Breast epithelium (tissue), 4 donors: ENCODE results near the gene RECQL5. TPM values are rescaled to one million over a fixed set of nuclear protein-coding genes. Genes with fewer than 3 reads are reported as not detected.
A peak's percentile ranks its signal among the peaks of the same experiment; 100 is the strongest.

Source experiments
- DNase-seq, 2 donors: peaks; one replicate each; pipeline ENCODE4 v3.0.0-alpha.2; 2019; ENCODE audit warnings: low spot score in 2 of 2
- H3K27ac ChIP-seq, 2 donors: fragments of 200-600 bp; sonication (generic) in 1 of 2; one replicate each; pipeline ENCODE4 v1.5.1; 2016 to 2019; ENCODE audit warnings: mild to moderate bottlenecking in 1 of 2
- H3K27me3 ChIP-seq, 2 donors: fragments of 200-600 bp; sonication (generic) in 1 of 2; one replicate each; pipeline versions ENCODE4 v1.5.1 to v1.6.0; 2017 to 2019; ENCODE audit warnings: control low read depth in 1 of 2, mild to moderate bottlenecking in 1 of 2
- H3K36me3 ChIP-seq: fragments of 200-600 bp; one replicate; pipeline ENCODE4 v1.5.1; 2019
- H3K4me1 ChIP-seq, 2 donors: fragments of 200-600 bp; sonication (generic); one replicate each; pipeline ENCODE4 v1.5.1; 2016 to 2019; ENCODE audit warnings: control low read depth in 1 of 2
- H3K4me3 ChIP-seq, 3 donors: fragments of 200-600 bp; sonication (generic); 1 replicate in 2 of 3; 2 replicates in 1 of 3; pipeline ENCODE4 v1.5.1; 2016 to 2019; ENCODE audit warnings: mild to moderate bottlenecking in 3 of 3, moderate library complexity in 2 of 3
- H3K9me3 ChIP-seq, 2 donors: fragments of 200-600 bp; sonication (generic) in 1 of 2; one replicate each; pipeline ENCODE4 v1.5.1; 2016 to 2019; ENCODE audit warnings: control low read depth in 1 of 2
- CTCF ChIP-seq, 3 donors: fragments of 450-650 bp; IDR thresholded peaks; one replicate each; pipeline ENCODE4 v1.5.1; 2016 to 2017; ENCODE audit warnings: antibody characterized with exemption in 3 of 3, mild to moderate bottlenecking in 3 of 3, moderate library complexity in 3 of 3
- POLR2A ChIP-seq: fragments of 450-650 bp; IDR thresholded peaks from one replicate; pipeline ENCODE4 v1.6.1; 2016; ENCODE audit warnings: antibody characterized with exemption, mild to moderate bottlenecking, moderate library complexity
- POLR2AphosphoS5 ChIP-seq, 3 donors: sonication (generic); formaldehyde crosslinking; IDR thresholded peaks; one replicate each; pipeline ENCODE4 v1.6.1; 2017; ENCODE audit warnings: antibody characterized with exemption in 3 of 3
- intact Hi-C: fragments of 100-400 bp; cut with DNase I; formaldehyde crosslinking; loops from one replicate; pipeline ENCODE4 v1.15.1; 2023; ENCODE audit warnings: low total_unique reads
- total RNA-seq, 3 donors: library from RNA; depleted of rRNA; stranded (reverse); fragments of >200 nt; gene quantifications; one replicate each; pipeline ENCODE4 v1.1.0, GENCODE V29; 2016

Gene RECQL5
- 10 to 100 TPM; 10.7 to 22.8 (median 14.1) TPM for total RNA-seq

- H3K27me3 ChIP-seq, result no peaks in the 10 kb centered on the region
- peaks cover 5% of the 10 kb centered on the region for H3K36me3 ChIP-seq
- H3K27ac ChIP-seq, result peak within 1 kb of the TSS; percentile 93 to 96
- no peaks in the 10 kb centered on the region for H3K9me3 ChIP-seq
- peak within 1 kb of the TSS; percentile 68 to 92 (median 89) for H3K4me3 ChIP-seq
- intact Hi-C loops, result no loop called here
- TF ChIP-seq CTCF (IDR thresholded peaks at IDR 0.05), result peak in 1 of 3 donors; percentile 22
- peak; percentile 92 to 98 (median 92) for TF ChIP-seq POLR2AphosphoS5 (IDR thresholded peaks at IDR 0.05)
- peak; percentile 75 for TF ChIP-seq POLR2A
- peak; percentile 98 for DNase-seq
- H3K4me1 ChIP-seq, result peaks cover 0 to 6% of the 10 kb centered on the region in 2 donors
Measured at GRCh38 chr17:75666959-75667790, at the start of gene RECQL5, which contains the start of gene SAP30BP. RECQL5 (minus strand) TSS chr17:75667154; CDS start chr17:75666557, 597 bp downstream. SAP30BP (plus strand) TSS chr17:75667338; CDS start chr17:75667373, 35 bp downstream.

- no peak overlapping the region for H3K4me3 ChIP-seq
- DNase-seq, result no peak
- H3K9me3 ChIP-seq, result no peaks in the 10 kb centered on the region
- intact Hi-C loops, result no loop called here
- no peak overlapping the region for H3K27ac ChIP-seq
- no peak for TF ChIP-seq POLR2A
- no peak for TF ChIP-seq POLR2AphosphoS5 (IDR thresholded peaks at IDR 0.05)
- TF ChIP-seq CTCF (IDR thresholded peaks at IDR 0.05), result no peak
- no peaks in the 10 kb centered on the region for H3K4me1 ChIP-seq
- H3K36me3 ChIP-seq, result no peaks in the 10 kb centered on the region
- H3K27me3 ChIP-seq, result no peaks in the 10 kb centered on the region
Measured at GRCh38 chr17:75712446-75712845, 45.5 kb upstream of the RECQL5 start.

GRCh38 chr17:75707079-75707571 lies 40.2 kb upstream of the RECQL5 start:
- Histone ChIP-seq H3K36me3 (no peaks in the 10 kb centered on the region), H3K27me3 (no peaks in the 10 kb centered on the region), H3K4me3 (no peak overlapping the region), H3K4me1 (no peaks in the 10 kb centered on the region), H3K27ac (peak overlapping the region; percentile 77 to 80), H3K9me3 (no peaks in the 10 kb centered on the region)
- intact Hi-C loops, result no loop called here
- DNase-seq, result no peak
- TF ChIP-seq POLR2AphosphoS5 (IDR thresholded peaks at IDR 0.05) (no peak), CTCF (IDR thresholded peaks at IDR 0.05) (no peak)

GRCh38 chr17:75706042-75706728 lies 39.2 kb upstream of the RECQL5 start:
- intact Hi-C loops, result no loop called here
- H3K27ac ChIP-seq, result peak overlapping the region; percentile 77 to 80

More at GRCh38 chr17:75706042-75706728, 39.2 kb upstream of the RECQL5 start:
- TF ChIP-seq POLR2AphosphoS5 (IDR thresholded peaks at IDR 0.05) (no peak), POLR2A (no peak), CTCF (IDR thresholded peaks at IDR 0.05) (no peak)
- no peak overlapping the region for H3K4me3 ChIP-seq
- H3K27me3 ChIP-seq, result no peaks in the 10 kb centered on the region
- peaks cover 2 to 3% of the 10 kb centered on the region in 2 donors for H3K4me1 ChIP-seq
- no peaks in the 10 kb centered on the region for H3K9me3 ChIP-seq
- H3K36me3 ChIP-seq, result no peaks in the 10 kb centered on the region
- DNase-seq, result no peak
